Subcutaneous abdominal adipose tissue (tissue), 5 donors: ENCODE data around the gene GGNBP2.

ENCODE experiments used
- H3K27ac ChIP-seq: one replicate; pipeline ENCODE4 v1.7.0; 2013; ENCODE audit warnings: low read depth, mild to moderate bottlenecking, inconsistent platforms, low read length, moderate library complexity
- H3K27me3 ChIP-seq, 5 donors: one replicate each; pipeline ENCODE4 v1.7.0; 2013; ENCODE audit warnings: low read length in 5 of 5, inconsistent platforms in 1 of 5; ENCODE audit not compliant: control insufficient read depth in 5 of 5, insufficient read depth in 4 of 5
- H3K36me3 ChIP-seq, 5 donors: one replicate each; pipeline ENCODE4 v1.7.0; 2013; ENCODE audit warnings: low read length in 5 of 5; ENCODE audit not compliant: control insufficient read depth in 5 of 5, insufficient read depth in 5 of 5
- H3K4me1 ChIP-seq, 5 donors: one replicate each; pipeline ENCODE4 v1.7.0; 2013; ENCODE audit warnings: low read length in 5 of 5, mild to moderate bottlenecking in 3 of 5, moderate library complexity in 1 of 5; ENCODE audit not compliant: control insufficient read depth in 5 of 5, insufficient read depth in 5 of 5
- H3K4me3 ChIP-seq, 5 donors: one replicate each; pipeline ENCODE4 v1.7.0; 2013; ENCODE audit warnings: low read length in 5 of 5, low read depth in 1 of 5
- H3K9ac ChIP-seq, 5 donors: one replicate each; pipeline ENCODE4 v1.7.0; 2013; ENCODE audit warnings: low read length in 5 of 5, mild to moderate bottlenecking in 4 of 5, moderate library complexity in 3 of 5
- H3K9me3 ChIP-seq, 5 donors: one replicate each; pipeline ENCODE4 v1.7.0; 2013; ENCODE audit warnings: low read length in 5 of 5; ENCODE audit not compliant: control insufficient read depth in 5 of 5
- donor health status: healthy.
- donor health status: healthy.
- donor health status: healthy.
- donor health status: healthy.
- donor health status: healthy.

GGNBP2 gene

DNA sequence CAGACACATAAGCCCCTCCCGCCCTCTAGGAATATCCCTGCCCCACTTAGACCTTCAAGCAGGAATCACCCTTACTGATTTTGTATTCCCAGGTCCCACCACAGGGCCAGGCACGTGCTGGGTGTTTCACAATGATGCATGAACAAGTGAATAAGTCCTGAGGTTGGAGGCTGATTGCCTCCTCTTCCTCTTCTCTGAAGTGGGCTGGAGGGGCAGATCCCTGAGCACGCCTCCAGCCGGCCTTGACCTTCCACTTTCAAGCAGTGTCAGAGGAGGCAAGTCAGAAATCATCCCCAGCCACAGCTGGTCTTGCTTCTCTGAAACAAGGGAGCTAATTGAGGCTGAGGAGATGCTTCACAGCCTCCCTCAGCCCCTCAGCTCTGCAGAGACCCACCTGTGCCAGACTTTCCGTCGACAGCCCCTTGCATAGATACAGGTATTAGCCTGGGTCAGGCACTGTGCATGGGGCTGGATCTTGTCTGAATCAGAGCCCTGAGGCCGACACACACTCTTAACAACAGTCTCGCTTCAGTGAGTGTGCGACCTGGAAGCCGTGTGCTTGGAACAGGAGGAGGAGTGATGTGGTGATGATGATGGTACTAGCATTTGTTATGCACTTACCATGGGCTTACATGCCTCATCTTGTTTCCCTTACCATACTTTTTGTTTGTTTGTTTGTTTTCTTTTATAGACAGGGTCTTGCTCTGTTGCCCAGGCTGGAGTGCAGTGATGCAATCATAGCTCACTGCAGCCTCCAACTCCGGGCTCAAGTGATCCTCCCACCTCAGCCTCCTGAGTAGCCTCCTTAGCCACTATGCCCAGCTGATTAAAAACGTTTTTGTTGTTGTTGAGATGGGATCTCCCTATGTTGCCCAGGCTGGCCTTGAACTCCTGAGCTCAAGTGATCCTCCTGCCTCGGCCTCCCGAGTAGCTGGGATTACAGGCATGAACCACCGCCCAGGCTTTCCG lies 71.6 kb downstream of the GGNBP2 start:
- H3K4me3 ChIP-seq: no peak overlapping the region
- no peak overlapping the region for H3K9ac ChIP-seq
- H3K36me3 ChIP-seq: no peaks in the 10 kb centered on the region
- H3K27me3 ChIP-seq: peaks cover 0 to 29% (median 21%) of the 10 kb centered on the region in 5 donors
- no peaks in the 10 kb centered on the region for H3K9me3 ChIP-seq
- no peaks in the 10 kb centered on the region for H3K4me1 ChIP-seq
- H3K27ac ChIP-seq: no peak overlapping the region

DNA sequence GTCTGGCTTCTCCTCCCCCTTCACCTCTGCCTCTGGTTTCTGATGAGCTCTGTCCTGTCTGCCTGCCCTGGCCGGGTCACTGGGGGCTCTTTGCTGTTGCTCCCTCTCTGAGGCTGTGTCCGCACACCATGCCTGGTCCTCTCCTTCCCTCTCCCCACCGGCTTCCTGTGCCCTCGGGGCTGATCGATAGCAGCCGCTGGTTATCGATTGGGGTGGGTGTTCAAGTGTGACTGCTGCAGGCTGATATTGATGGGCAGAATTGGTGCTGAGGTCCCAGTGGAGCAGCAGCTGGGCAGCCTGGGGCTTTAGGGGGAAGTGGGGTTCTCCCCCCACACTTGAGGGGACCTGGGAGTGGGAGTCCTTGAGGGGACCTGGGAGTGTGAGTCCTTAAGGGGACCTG lies 73.1 kb downstream of the GGNBP2 start:
- H3K9me3 ChIP-seq: no peaks in the 10 kb centered on the region
- H3K4me3 ChIP-seq: no peak overlapping the region
- H3K9ac ChIP-seq: no peak overlapping the region
- no peak overlapping the region for H3K27ac ChIP-seq
- H3K4me1 ChIP-seq: no peaks in the 10 kb centered on the region
- H3K36me3 ChIP-seq: no peaks in the 10 kb centered on the region
- peaks cover 0 to 29% (median 21%) of the 10 kb centered on the region in 5 donors for H3K27me3 ChIP-seq

DNA sequence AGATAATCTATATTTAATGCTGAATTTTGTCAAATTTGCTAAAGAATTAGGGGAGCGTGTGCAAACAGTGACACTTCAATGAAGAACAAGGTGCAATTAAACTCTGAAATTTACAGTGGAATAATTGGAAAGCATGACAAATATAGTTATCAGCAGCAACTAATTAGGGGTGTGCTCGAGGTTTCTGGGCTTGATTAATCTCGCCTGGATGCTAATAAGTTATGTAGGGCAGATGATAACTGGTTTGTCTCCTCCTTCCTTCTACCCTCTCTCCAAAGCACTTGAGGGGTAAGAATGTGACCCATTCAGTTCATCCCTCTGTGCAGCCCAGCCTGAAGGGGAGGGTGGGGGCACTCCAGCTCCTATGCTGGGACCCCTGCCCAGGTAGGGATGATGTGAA lies 78.6 kb downstream of the GGNBP2 start:
- Histone ChIP-seq H3K9ac (no peak overlapping the region), H3K27me3 (peaks cover 0 to 4% (median 0%) of the 10 kb centered on the region in 5 donors), H3K4me1 (no peaks in the 10 kb centered on the region), H3K4me3 (no peak overlapping the region), H3K27ac (no peak overlapping the region), H3K36me3 (no peaks in the 10 kb centered on the region), H3K9me3 (no peaks in the 10 kb centered on the region)

DNA sequence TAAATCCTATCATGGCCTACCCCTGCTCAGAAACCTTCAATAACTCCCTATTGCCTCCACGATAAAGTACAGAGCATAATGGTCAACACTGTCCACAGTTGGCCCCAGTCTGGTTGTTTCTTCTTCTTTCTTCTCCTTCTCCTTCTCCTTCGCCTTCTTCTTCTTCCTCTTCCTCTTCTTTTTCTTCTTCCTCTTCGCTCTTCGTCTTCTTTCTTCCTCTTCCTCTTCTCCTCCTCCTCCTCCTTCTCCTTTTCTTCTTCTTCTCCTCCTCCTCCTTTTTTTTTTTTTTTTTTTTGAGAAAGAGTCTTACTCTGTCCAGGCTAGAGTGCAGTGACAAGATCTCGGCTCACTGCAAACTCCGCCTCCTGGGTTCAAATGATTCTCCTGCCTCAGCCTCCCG lies 80.5 kb downstream of the GGNBP2 start:
- Histone ChIP-seq H3K9me3 (no peaks in the 10 kb centered on the region), H3K4me1 (peaks cover 0 to 7% (median 2%) of the 10 kb centered on the region in 5 donors), H3K36me3 (no peaks in the 10 kb centered on the region), H3K27ac (no peak overlapping the region), H3K4me3 (no peak overlapping the region), H3K9ac (no peak overlapping the region), H3K27me3 (no peaks in the 10 kb centered on the region)

DNA sequence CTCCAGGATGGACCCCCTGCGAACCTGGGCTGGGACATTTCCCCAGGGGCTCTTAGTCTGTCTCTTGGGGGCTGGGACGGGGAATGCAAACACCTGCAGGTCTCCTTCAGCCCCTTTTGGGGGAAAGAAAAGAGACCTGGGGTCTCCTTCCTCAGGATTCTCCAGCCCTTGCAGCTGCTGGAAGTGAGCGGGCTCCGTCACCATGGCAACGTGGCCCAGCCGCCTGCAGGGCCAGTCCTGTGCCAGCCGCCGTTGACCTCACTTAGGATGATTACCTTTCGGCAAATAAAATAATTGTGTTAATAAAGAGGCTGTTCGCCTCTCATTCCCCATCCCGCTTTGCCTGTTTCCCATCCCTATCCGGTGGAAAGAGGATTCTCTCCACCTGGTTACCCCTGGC lies 82.4 kb downstream of the GGNBP2 start:
- peaks cover 0 to 7% (median 2%) of the 10 kb centered on the region in 5 donors for H3K4me1 ChIP-seq
- H3K27ac ChIP-seq: no peak overlapping the region
- H3K4me3 ChIP-seq: no peak overlapping the region
- no peaks in the 10 kb centered on the region for H3K36me3 ChIP-seq
- no peaks in the 10 kb centered on the region for H3K9me3 ChIP-seq
- H3K27me3 ChIP-seq: peaks cover 0 to 7% (median 5%) of the 10 kb centered on the region in 5 donors
- H3K9ac ChIP-seq: no peak overlapping the region

DNA sequence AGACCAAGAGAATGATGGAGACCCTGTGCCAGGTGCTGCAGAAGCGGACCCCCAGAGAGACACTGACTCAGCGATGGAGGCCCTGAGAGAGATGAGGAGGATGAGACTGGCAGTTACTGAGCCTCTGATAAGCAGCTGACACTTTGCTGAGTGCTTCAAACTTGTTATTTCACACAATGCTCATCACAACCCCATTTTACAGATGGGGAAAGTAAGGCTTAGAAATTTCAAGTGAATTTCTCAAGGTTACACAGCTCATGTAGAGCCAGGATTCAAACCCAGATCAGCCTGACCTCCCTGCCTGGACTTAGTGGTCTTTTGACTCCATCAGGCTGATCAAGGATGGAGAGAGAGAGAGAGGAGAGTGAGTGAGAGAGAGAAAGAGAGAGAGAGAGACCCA lies 83.9 kb downstream of the GGNBP2 start:
- no peak overlapping the region for H3K4me3 ChIP-seq
- H3K27me3 ChIP-seq: peaks cover 0 to 18% (median 6%) of the 10 kb centered on the region in 5 donors
- H3K27ac ChIP-seq: no peak overlapping the region
- H3K9ac ChIP-seq: no peak overlapping the region
- peaks cover 0 to 13% (median 9%) of the 10 kb centered on the region in 5 donors for H3K4me1 ChIP-seq
- no peaks in the 10 kb centered on the region for H3K9me3 ChIP-seq
- no peaks in the 10 kb centered on the region for H3K36me3 ChIP-seq

DNA sequence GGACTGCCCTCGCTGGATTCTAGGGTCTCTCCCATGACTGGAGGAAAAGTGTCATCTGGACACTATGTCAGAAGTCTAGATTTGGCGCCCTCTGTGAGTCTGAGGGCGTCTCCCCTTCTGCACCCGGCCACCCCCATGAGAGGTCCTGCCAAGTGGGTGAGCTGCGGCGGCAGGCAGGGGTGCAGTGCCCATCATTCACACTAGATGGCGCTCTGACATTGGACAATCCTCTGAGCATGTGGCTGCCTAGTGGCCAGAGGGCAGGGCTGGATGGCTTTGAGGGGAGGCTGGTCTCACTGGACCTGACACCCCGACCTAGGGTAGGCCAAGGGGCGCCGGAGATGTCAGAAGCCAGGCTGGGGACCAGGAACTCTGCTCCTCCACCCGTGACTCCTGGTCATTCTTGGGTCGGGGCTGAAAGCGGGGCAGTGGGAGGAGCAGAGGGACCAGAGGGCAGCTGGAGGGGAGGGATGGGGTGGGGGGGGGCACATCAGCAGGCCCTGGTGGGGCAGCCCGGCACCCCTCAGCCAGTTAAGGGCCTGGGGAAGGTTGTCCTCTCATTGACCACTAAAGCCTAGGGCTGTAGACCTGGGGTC lies 84.6 kb downstream of the GGNBP2 start:
- Histone ChIP-seq H3K9me3 (no peaks in the 10 kb centered on the region), H3K36me3 (no peaks in the 10 kb centered on the region), H3K4me3 (no peak overlapping the region), H3K27me3 (peaks cover 0 to 25% (median 6%) of the 10 kb centered on the region in 5 donors), H3K9ac (no peak overlapping the region), H3K27ac (no peak overlapping the region), H3K4me1 (peaks cover 0 to 15% (median 10%) of the 10 kb centered on the region in 5 donors)

DNA sequence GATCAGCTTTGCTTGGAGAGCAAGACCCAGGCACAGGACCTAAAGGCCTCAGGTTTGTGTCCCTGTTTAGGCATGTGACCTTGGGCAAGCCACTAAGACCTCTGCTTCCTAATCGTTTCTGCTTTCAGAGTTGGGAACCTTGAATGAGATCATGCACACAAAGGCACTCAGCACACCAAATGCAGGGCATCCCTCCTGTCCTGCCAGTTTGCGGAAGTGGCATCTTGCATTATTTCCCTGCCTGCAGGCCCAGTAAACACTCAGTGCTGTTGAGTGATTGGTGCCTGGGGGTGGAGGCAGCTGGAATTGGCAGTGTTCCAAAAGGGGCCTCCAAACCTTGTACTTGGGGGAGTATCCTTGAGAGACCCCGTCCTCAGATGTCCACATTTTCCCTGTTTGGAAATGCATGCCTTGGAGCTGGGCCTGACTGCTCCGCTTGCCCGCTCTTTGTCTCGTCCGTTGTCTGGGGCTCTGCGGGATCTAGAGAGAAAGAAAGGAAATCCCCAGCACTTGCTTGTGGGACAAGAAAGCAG lies 85.3 kb downstream of the GGNBP2 start:
- Histone ChIP-seq H3K27ac (no peak overlapping the region), H3K36me3 (no peaks in the 10 kb centered on the region), H3K9me3 (no peaks in the 10 kb centered on the region), H3K4me1 (peaks cover 0 to 15% (median 10%) of the 10 kb centered on the region in 5 donors), H3K27me3 (peaks cover 0 to 27% (median 6%) of the 10 kb centered on the region in 5 donors), H3K4me3 (no peak overlapping the region), H3K9ac (no peak overlapping the region)

DNA sequence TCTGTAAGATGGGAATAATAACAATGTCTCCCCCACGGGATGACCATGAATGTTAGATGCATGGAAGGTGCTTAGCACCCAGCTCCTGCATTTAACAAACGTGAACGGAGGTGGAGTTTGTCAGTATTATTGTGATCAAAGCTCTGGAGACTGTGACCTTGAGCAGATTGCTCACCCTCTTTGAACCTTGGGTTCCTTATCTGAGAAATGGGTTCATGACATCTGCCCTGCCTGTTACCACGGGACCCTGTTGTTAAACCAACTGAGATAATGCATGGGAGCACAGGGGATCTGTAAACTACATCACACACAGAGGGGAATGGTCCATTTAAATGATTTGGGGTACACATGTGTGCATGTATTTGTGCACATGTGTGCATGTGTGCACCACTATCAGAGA lies 86.3 kb downstream of the GGNBP2 start:
- no peaks in the 10 kb centered on the region for H3K36me3 ChIP-seq
- no peaks in the 10 kb centered on the region for H3K9me3 ChIP-seq
- no peak overlapping the region for H3K9ac ChIP-seq
- no peak overlapping the region for H3K4me3 ChIP-seq
- peaks cover 3 to 31% (median 6%) of the 10 kb centered on the region in 5 donors for H3K27me3 ChIP-seq
- no peak overlapping the region for H3K27ac ChIP-seq
- H3K4me1 ChIP-seq: peaks cover 0 to 15% (median 10%) of the 10 kb centered on the region in 5 donors
